Heart right ventricle (tissue), 16 donors: Measurements from ENCODE around the gene SORCS3. TPM values are rescaled to one million over a fixed set of nuclear protein-coding genes. Genes with fewer than 3 reads are reported as not detected.

Experiments used
- ATAC-seq, 8 donors: fragments of 200-7000 bp; cut with Tn5 transposase; one replicate each; pipeline ENCODE4 v1.9.1; 2020; ENCODE audit warnings: mild to moderate bottlenecking in 8 of 8, moderate library complexity in 8 of 8, moderate number of reproducible peaks in 1 of 8
- DNase-seq, 2 donors: peaks; one replicate each; pipeline ENCODE4 v3.0.0-alpha.2; 2020
- H3K27ac ChIP-seq, 10 donors: fragments of 200-600 bp; sonication (generic) in 2 of 10; one replicate each; pipeline versions ENCODE4 v1.5.0 to v1.8.0; 2020 to 2022; ENCODE audit warnings: mild to moderate bottlenecking in 3 of 10
- H3K27me3 ChIP-seq, 7 donors: fragments of 200-600 bp; one replicate each; pipeline ENCODE4 v1.8.0; 2021 to 2022; ENCODE audit warnings: mild to moderate bottlenecking in 2 of 7
- H3K36me3 ChIP-seq, 9 donors: fragments of 200-600 bp; sonication (generic) in 1 of 9; one replicate each; pipeline versions ENCODE4 v1.5.0 to v1.8.0; 2020 to 2022; ENCODE audit warnings: mild to moderate bottlenecking in 2 of 9
- H3K4me1 ChIP-seq, 9 donors: fragments of 200-600 bp; sonication (generic) in 1 of 9; one replicate each; pipeline versions ENCODE4 v1.5.0 to v1.8.0; 2020 to 2022; ENCODE audit warnings: mild to moderate bottlenecking in 4 of 9
- H3K4me3 ChIP-seq, 10 donors: fragments of 200-600 bp; sonication (generic) in 2 of 10; one replicate each; pipeline versions ENCODE4 v1.5.0 to v1.8.0; 2020 to 2022; ENCODE audit warnings: mild to moderate bottlenecking in 7 of 10, moderate library complexity in 2 of 10
- H3K9me3 ChIP-seq, 11 donors: fragments of 200-600 bp in 10 of 11; sonication (generic) in 2 of 11; one replicate each; pipeline versions ENCODE4 v1.5.0 to v1.8.0; 2013 to 2022; ENCODE audit warnings: mild to moderate bottlenecking in 2 of 11, control low read depth in 1 of 11, moderate library complexity in 1 of 11
- WGBS, 2 donors: extraction: QIAGEN DNeasy Blood & Tissue Kit; methylation state at CpG; one replicate each; pipeline ENCODE4 v1.1.7; 2013; ENCODE audit warnings: inconsistent platforms in 1 of 2; 5-methylcytosine and 5-hydroxymethylcytosine counted together
- intact Hi-C, 10 donors: fragments of 100-400 bp; cut with DNase I; formaldehyde crosslinking; loops; one replicate each; pipeline versions ENCODE4 v1.11.1 to v1.14.2; 2022
- polyA plus RNA-seq, 2 donors: library from polyadenylated mRNA; stranded (reverse); fragments of 200-250 nt; gene quantifications; one replicate each; pipeline ENCODE4 v1.2.3, GENCODE V29; 2013
- total RNA-seq, 10 donors: library from RNA; stranded (reverse); fragmentation: NEBNext Ultra II Directional in 3 of 10; extraction: Animal tissue kit (Norgen Biotek cat#: 25700) in 3 of 10; gene quantifications; one replicate each; pipeline versions ENCODE4 v1.2.1 to v1.2.4, GENCODE V29; 2021 to 2023
- TF ChIP-seq, protein P1 (sequence below), 9 donors: fragments of 200-600 bp; sonication (generic) in 2 of 9; IDR thresholded peaks; one replicate each; pipeline versions ENCODE4 v1.5.0 to v1.8.0; 2021 to 2022; ENCODE audit warnings: antibody characterized with exemption in 9 of 9, mild to moderate bottlenecking in 5 of 9, moderate library complexity in 1 of 9
- donor health status: Arrhythmogenic right ventricular cardiomyopathy.
- donor health status: ischemic (EF 13 %, LVEDD 7.1; RV severe dilation, severe dysfunction).
- donor health status: healthy with polysubstance abuse.
- donor health status: DM: no; HTN: yes; CAD: no.
- donor health status: DM: no; HTN: no; CAD: no.
- donor health status: ischemic (EF 25% LVEDD 6.9; RV normal size, moderate dysfunction).
- donor health status: ischemic (EF 25% LVEDD 5.7; RV mildly dilated, moderate dysfunction).
- donor health status: healthy.
- donor health status: DM: yes; HTN: yes; CAD: no.
- donor health status: Ischemic cardiomyopathy.
- donor health status: ischemic (EF 35%, LVEDD 5.7; RV mildly dilated, moderate dysfunction).
- donor health status: nonischemic (EF 11% LVEDD 7.7; RV severe dilation, severe dysfunction).
- donor health status: DM: yes; HTN: yes; CAD: no.
- donor health status: PGD.
- donor health status: ischemic (EF 29% LVEDD 5.4; RV normal size, mild dysfunction).
- donor health status: nonischemic (EF 23%, LVEDD 6.1; RV moderate dilation, normal function).

The SORCS3 gene
- total and polyA plus RNA-seq, 12 donors = 0.01 to 0.09 (median 0.05) TPM; not detected in 4

DNA sequence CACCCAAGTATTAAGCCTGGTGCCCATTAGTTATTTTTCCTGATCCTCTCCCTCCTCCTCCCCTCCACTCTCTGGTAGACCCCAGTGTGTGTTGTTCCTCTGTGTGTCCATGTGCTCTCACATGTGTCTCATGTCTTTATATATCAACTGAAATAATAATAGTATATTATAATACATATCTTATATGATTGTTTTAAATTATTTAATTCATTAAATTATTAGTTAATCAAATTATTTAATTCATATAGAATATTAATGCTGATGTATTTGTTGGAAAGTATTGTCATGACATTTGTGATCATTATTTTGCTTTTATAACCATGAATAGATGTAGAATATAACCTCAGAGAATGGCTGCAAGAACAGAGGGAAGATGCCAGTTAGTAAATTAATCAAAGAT lies 647.5 kb downstream of the SORCS3 start:
- TF ChIP-seq, protein P1, sequence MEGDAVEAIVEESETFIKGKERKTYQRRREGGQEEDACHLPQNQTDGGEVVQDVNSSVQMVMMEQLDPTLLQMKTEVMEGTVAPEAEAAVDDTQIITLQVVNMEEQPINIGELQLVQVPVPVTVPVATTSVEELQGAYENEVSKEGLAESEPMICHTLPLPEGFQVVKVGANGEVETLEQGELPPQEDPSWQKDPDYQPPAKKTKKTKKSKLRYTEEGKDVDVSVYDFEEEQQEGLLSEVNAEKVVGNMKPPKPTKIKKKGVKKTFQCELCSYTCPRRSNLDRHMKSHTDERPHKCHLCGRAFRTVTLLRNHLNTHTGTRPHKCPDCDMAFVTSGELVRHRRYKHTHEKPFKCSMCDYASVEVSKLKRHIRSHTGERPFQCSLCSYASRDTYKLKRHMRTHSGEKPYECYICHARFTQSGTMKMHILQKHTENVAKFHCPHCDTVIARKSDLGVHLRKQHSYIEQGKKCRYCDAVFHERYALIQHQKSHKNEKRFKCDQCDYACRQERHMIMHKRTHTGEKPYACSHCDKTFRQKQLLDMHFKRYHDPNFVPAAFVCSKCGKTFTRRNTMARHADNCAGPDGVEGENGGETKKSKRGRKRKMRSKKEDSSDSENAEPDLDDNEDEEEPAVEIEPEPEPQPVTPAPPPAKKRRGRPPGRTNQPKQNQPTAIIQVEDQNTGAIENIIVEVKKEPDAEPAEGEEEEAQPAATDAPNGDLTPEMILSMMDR (IDR thresholded peaks at IDR 0.05) = no peak
- Histone ChIP-seq H3K27me3 (no peaks in the 10 kb centered on the region), H3K27ac (no peak overlapping the region), H3K4me1 (no peaks in the 10 kb centered on the region), H3K4me3 (no peak overlapping the region), H3K9me3 (peaks cover 0 to 2% (median 0%) of the 10 kb centered on the region in 11 donors), H3K36me3 (no peaks in the 10 kb centered on the region)
- ATAC-seq = no peak
- DNase-seq = no peak
- intact Hi-C loops = no loop called here

DNA sequence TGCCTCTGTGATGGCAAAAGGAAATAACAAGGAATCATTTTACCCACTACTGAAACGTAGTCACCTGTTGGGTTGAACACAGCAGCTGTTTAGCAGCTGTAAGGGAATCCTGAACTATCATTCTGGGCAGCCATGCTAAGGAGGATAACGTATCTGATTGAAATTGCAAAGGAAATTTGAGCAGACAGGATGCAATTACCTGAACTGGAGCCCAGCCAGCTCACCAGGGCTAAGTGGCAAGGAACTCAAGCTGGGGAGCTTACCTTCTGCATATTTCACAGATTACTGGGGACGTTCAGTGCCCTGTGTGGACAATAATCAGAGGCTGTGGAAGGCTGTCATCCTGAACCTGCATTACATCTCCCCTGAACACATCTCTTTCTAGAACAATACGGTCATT lies 650.5 kb downstream of the SORCS3 start:
- H3K4me1 ChIP-seq = no peaks in the 10 kb centered on the region
- ATAC-seq = no peak
- H3K9me3 ChIP-seq = peaks cover 0 to 13% (median 0%) of the 10 kb centered on the region in 11 donors
- H3K36me3 ChIP-seq = no peaks in the 10 kb centered on the region
- H3K27ac ChIP-seq = no peak overlapping the region
- WGBS, 2 donors = 46 to 57% methylated on average over 4 of the region's 4 CpGs
- no peak overlapping the region for H3K4me3 ChIP-seq
- intact Hi-C loops = no loop called here
- DNase-seq = no peak
- TF ChIP-seq, protein P1 (IDR thresholded peaks at IDR 0.05) = no peak
- H3K27me3 ChIP-seq = no peaks in the 10 kb centered on the region

DNA sequence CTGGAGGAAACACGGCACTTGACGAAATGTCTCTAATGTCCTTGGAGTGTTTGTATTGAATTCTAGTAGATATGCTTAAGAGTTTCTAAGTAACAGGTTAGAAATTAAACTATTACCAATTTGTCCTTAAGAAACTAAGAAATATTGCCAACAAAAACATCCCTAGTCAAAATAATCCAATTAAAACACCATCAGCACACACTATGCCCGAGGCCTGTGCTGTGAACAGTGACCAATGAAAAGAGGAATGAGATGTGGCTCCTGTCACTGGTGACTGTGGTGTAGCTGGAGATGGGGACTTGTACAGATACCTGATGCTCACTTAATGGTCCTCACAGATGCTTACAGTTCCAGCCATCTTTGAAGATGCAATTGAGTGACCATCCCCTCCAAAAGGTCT lies 651.1 kb downstream of the SORCS3 start:
- no peak overlapping the region for H3K4me3 ChIP-seq
- H3K4me1 ChIP-seq = no peaks in the 10 kb centered on the region
- TF ChIP-seq, protein P1 (IDR thresholded peaks at IDR 0.05) = no peak
- H3K36me3 ChIP-seq = no peaks in the 10 kb centered on the region
- no peak for DNase-seq
- no peak for ATAC-seq
- no peak overlapping the region for H3K27ac ChIP-seq
- H3K27me3 ChIP-seq = no peaks in the 10 kb centered on the region
- WGBS, 2 donors = 78 to 85% methylated on average over 3 of the region's 3 CpGs
- peaks cover 0 to 19% (median 0%) of the 10 kb centered on the region in 11 donors for H3K9me3 ChIP-seq
- intact Hi-C loops = no loop called here
